Ectodermal cell (in vitro differentiated cells): ENCODE measurements around the gene MEN1.

Source experiments
- H3K27ac ChIP-seq: 2 replicates; pipeline ENCODE4 v1.7.0; 2013; ENCODE audit warnings: mild to moderate bottlenecking, low read depth, low read length; ENCODE audit not compliant: insufficient read depth, poor library complexity, severe bottlenecking
- H3K27me3 ChIP-seq: 2 replicates; pipeline ENCODE4 v1.7.0; 2013; ENCODE audit warnings: mild to moderate bottlenecking, low read length; ENCODE audit not compliant: insufficient read depth, control insufficient read depth, poor library complexity, severe bottlenecking
- H3K36me3 ChIP-seq: one replicate; pipeline ENCODE4 v1.7.0; 2013; ENCODE audit warnings: low read length; ENCODE audit not compliant: control insufficient read depth, insufficient read depth
- H3K4me1 ChIP-seq: one replicate; pipeline ENCODE4 v1.7.0; 2013; ENCODE audit warnings: low read length; ENCODE audit not compliant: control insufficient read depth, insufficient read depth
- H3K4me3 ChIP-seq: 2 replicates; pipeline ENCODE4 v1.7.0; 2013; ENCODE audit warnings: low read depth, low read length, control low read depth; ENCODE audit not compliant: insufficient read depth
- H3K9me3 ChIP-seq: 2 replicates; pipeline ENCODE4 v1.7.0; 2013; ENCODE audit warnings: mild to moderate bottlenecking, low read length, moderate library complexity; ENCODE audit not compliant: control insufficient read depth
- WGBS, 2 experiments: methylation state at CpG; one replicate each; pipeline ENCODE4 v1.1.7; 2013; ENCODE audit warnings: missing lambda C conversion rate in 2 of 2; 5-methylcytosine and 5-hydroxymethylcytosine counted together

The MEN1 gene

DNA sequence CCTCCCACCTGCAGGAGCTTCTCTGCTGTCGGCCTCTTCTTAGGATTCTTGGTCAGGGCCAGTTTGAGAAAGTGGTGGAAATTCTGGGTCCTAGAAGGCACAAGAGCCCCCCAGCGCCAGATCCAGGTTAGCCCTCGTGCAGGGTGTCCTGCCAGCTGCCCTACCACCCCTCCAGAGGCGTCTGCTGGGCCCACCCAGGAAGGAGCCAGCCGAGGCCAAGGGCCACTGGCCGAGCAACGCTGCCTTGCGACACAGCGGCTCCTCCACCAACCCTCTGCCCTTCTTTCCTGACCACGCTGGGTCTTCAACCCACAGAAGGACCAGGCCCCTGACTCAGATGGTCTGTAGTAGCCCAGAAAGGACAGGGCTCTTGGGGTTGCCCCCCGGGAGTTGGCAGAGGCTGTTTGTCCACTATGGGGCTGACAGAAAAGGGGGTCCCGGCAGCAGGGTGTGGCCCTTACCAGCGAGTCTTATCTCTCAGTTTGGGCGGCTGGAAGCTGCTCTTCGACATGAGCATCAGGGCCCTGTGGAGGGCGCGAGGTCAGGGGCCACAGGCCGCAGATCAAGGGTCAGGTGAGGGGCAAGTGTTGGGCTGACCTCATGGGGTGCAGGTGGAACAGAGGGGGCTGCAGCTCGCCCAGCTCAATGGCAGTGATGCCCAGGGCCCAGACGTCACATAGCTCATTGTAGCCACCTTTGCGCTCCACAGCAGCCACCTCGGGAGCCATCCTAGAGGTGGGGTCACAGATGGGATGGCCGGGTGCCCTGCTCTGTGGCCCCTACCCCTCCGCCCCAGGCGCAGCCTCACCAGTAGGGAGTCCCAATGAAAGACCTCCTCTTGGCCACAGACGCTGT is 9.8 kb downstream of the MEN1 start:
- H3K9me3 ChIP-seq: no peaks in the 10 kb centered on the region
- no peak overlapping the region for H3K4me3 ChIP-seq
- no peak overlapping the region for H3K27ac ChIP-seq
- H3K27me3 ChIP-seq: no peaks in the 10 kb centered on the region
- peaks cover 6% of the 10 kb centered on the region for H3K36me3 ChIP-seq
- WGBS, 2 experiments: 93 to 94% methylated on average over 26 of the region's 26 CpGs
- peaks cover 5% of the 10 kb centered on the region for H3K4me1 ChIP-seq

DNA sequence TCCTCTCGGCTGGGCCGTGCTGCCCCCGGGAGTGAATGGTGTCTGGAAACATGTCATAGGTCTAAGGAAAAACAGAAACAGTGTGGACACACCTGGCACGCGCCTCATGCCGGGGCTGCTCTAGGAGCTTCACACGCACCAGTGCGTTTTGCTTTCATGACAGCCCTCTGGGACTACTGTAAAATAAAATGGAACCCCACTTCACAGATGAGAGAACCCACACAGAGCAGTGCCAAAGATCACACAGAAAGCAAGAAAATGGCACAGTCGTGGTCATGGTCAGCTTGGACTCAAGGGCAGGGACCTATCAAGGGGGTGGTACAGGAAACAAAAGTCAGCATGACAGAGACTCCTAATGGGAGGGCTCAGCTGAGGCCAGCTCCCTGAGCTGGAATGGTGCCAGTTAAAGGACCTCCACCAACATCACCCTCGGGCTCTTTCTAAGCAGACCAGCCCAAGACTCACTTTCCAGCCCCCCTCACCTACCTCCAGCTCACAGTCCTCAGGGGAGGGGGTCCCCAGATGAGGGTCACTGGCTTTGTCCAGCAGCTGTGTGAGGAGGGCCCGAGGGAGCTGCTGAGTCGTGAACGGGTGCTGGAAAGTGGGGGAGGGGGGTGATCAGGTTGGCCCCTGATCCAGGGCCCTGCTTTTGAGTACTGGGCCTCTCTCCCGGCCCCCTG is 10.6 kb downstream of the MEN1 start:
- H3K27me3 ChIP-seq: no peaks in the 10 kb centered on the region
- no peaks in the 10 kb centered on the region for H3K36me3 ChIP-seq
- WGBS, 2 experiments: 93 to 94% methylated on average over 14 of the region's 14 CpGs
- H3K4me1 ChIP-seq: peaks cover 5% of the 10 kb centered on the region
- H3K4me3 ChIP-seq: no peak overlapping the region
- H3K9me3 ChIP-seq: no peaks in the 10 kb centered on the region
- no peak overlapping the region for H3K27ac ChIP-seq

DNA sequence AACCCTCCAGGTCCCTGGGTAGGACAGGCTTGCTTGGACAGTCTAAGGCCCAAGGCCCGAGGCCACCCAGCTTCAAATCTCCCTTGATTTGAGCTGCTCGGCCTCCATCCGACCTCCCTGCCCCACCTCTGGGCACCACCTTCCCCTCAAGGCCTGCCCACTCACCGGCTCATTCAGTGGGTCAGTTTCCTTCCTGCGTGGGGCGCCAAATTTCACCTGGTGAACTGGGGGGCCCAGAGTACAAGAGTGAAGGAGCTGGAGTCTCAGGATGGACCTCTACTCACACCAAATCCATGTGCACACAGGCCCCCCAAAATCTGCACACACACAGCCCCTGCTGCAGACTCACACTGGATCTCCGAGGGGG is 11.1 kb downstream of the MEN1 start:
- no peaks in the 10 kb centered on the region for H3K9me3 ChIP-seq
- WGBS, 2 experiments: 91 to 94% methylated on average over 7 of the region's 7 CpGs
- peaks cover 5% of the 10 kb centered on the region for H3K4me1 ChIP-seq
- no peak overlapping the region for H3K4me3 ChIP-seq
- H3K27ac ChIP-seq: no peak overlapping the region
- H3K36me3 ChIP-seq: no peaks in the 10 kb centered on the region
- no peaks in the 10 kb centered on the region for H3K27me3 ChIP-seq

DNA sequence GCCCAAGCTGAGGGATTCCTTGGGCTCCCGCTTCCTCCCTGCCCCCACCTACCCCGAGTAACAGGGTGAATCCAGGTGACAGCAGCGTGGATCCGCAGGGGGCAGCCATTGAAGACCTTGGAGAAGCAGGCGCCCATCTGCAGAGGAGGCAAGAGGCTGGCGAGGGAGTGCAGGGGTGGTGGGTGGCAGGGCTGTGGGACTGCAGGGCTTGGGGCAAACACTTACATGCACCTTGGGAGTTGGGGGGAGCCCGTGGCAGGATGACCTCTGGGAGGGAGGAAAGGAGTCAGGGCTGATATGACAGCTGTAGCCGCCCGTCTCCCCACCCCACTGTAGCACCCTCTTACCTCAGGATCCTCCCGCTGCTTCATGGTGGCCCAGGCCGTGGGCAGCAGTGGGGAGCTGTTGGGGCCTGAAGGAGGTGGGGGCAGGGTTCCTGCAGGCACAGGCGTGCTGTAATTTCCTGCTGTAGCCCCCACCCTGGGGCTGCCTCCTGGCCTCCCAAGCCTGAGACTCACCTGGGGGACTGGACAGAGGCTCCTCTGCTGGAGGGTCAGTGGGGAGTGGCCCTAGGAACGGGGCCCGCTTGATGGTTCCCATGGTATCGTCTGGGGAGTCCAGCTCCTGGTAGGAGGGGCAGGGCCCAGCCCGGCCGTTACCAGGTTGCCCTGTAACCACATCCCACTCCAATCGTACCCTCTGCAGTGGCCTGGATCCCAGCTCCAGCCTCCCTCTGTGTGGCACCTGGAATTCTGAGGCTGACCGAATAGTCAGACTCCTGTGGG is 13.4 kb downstream of the MEN1 start:
- no peaks in the 10 kb centered on the region for H3K27me3 ChIP-seq
- H3K36me3 ChIP-seq: no peaks in the 10 kb centered on the region
- 92% methylated on average over 19 of the region's 19 CpGs for WGBS, 2 experiments
- no peak overlapping the region for H3K27ac ChIP-seq
- no peak overlapping the region for H3K4me3 ChIP-seq
- no peaks in the 10 kb centered on the region for H3K4me1 ChIP-seq
- H3K9me3 ChIP-seq: no peaks in the 10 kb centered on the region

DNA sequence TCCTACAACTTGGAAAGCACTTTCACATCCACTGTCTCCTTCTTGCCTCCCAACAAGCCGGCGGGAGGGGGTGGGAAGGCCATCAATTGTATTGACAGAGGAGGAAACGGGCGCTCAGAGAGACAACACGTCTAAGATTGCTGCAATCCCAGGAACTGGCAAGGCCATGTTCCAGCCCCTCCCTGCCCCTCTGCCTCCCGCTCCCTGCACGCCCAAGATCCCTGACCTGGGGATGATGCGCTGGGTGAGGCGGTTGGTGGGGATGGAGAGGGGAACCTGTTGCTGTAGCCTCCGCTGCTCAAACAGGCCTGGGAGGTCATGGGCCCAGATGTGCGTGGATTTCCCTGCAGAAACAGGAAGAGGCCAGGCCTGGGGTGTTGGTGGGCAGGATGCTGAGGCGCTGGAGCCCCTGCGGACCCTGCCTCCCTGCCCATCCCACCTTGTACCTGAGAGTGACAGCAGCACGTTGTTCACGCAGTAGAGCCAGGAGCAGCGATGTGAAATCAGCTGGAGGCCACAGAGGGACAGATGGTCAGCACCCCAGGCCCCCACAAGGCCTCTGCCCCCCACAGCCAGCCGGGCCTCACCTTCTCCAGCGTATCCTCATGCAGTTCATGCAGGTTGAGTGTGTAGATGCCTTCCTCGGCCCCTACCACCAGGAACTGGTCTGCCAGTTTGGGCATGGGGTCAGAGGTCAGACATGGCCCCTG is 14.1 kb downstream of the MEN1 start:
- 94% methylated on average over 19 of the region's 19 CpGs for WGBS, 2 experiments
- no peaks in the 10 kb centered on the region for H3K36me3 ChIP-seq
- no peaks in the 10 kb centered on the region for H3K4me1 ChIP-seq
- H3K27ac ChIP-seq: no peak overlapping the region
- H3K27me3 ChIP-seq: no peaks in the 10 kb centered on the region
- H3K4me3 ChIP-seq: no peak overlapping the region
- H3K9me3 ChIP-seq: no peaks in the 10 kb centered on the region

DNA sequence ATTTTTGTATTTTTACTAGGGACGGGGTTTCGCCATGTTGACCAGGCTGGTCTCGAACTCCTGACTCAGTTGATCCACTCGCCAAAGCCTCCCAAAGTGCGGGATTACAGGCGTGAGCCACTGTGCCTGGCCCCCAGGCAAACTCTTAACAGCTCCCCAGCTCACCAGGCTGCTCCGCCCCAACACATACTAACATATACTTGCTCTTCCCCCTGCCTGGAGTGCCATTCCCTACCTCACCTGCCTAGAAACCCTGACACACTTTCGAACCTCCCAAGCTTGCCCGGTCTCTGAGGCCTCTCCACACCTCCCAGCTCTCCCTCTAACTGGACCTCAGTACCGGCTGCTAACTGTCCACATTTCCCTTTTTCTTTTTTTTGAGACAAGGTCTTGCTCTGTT is 15.8 kb downstream of the MEN1 start:
- H3K4me1 ChIP-seq: no peaks in the 10 kb centered on the region
- H3K4me3 ChIP-seq: no peak overlapping the region
- WGBS, 2 experiments: 92% methylated on average over 10 of the region's 10 CpGs
- no peak overlapping the region for H3K27ac ChIP-seq
- no peaks in the 10 kb centered on the region for H3K27me3 ChIP-seq
- no peaks in the 10 kb centered on the region for H3K36me3 ChIP-seq
- H3K9me3 ChIP-seq: no peaks in the 10 kb centered on the region

DNA sequence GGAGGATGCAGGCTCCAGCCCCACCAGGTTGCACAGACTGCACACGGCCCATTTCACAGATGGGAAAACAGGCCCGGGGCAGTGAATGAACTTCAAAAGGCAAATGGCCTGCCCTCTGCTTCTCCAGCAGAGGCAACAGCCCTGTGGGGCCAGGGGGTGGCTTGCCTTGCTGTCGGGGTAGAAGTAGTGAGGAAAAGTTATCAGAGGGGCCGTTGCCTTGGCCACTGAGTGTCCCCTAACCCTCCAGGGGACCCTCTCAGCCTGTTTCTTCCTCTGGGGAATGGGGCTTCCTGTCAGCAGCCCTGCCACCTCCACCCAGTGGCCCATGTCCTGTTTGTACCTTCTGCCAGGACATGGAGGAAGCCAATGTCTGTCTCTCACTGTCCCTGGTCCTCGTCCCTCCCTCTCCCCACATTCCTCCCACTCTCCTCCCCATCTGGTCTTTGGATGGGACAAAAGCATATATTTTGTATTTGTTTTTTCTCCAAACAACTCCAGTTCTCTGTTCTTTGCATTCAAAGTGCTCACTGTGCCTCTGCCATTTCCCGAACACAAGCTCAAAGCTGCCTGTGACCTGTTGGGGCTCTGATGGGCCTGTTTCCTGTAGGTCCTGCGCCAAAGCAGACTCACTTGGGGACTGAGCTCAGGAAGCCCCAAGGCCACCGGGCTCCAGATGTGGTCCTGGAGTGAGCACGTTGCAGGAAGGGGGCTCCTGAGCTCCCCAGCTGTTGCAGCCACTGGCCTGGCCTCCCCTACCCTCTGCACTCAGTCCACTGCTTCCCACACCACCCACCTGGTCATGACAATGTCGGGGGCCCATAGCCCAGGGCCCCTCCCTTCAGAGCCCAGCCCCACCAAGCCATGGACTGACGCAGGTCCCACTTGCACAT is 16.8 kb downstream of the MEN1 start:
- Histone ChIP-seq H3K4me3 (no peak overlapping the region), H3K36me3 (no peaks in the 10 kb centered on the region), H3K27ac (no peak overlapping the region), H3K9me3 (no peaks in the 10 kb centered on the region), H3K4me1 (no peaks in the 10 kb centered on the region), H3K27me3 (no peaks in the 10 kb centered on the region)
- 92 to 93% methylated on average over 11 of the region's 11 CpGs for WGBS, 2 experiments

DNA sequence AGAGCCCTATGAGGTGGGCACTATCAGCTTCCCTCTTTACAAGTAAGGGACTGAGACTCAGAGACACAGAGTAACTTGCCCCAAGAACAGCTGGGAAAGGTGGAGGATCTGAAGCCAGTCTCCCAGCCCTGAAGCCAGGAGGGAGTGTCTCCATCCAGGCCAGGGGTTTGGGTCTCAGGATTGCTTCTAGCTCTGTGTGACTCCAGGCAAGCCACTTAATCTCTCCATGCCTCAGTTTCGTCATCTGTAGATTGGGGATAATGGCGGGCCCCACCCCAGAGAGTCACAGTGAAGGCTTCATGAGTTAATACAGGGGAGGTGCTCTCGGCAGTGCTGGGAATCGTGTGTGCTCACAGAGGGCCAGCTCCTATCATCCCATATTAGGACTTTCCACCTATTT is 17.9 kb downstream of the MEN1 start:
- H3K4me3 ChIP-seq: no peak overlapping the region
- WGBS, 2 experiments: 85 to 94% methylated on average over 4 of the region's 4 CpGs

DNA sequence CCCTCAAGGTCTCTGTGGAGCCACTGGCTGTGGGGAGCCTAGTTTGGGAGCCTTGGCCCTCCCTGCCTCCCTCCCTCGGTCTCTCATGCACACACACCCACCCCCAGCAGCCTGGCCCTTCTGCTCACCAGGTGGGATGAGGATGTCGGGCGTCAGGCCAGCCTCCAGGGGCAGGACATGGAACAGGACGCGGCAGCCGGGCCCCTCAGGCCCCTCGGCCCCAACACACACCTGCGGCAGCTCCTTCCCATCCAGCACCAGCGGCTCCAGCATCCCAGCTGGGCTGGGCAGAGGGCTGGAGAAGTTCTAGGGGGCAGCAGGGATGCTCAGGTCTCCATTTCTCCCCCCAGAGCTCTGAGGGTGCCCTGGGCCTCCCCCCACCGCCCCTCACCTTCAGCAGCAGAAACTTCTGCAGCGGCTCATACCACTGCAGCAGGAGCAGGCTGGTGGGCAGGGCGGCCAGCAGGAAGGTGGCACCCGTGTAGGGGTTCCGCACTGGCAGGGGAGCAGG is 18.5 kb downstream of the MEN1 start:
- Histone ChIP-seq H3K4me3 (no peak overlapping the region), H3K36me3 (no peaks in the 10 kb centered on the region), H3K9me3 (no peaks in the 10 kb centered on the region), H3K27me3 (no peaks in the 10 kb centered on the region), H3K27ac (no peak overlapping the region), H3K4me1 (no peaks in the 10 kb centered on the region)
- WGBS, 2 experiments: 93 to 94% methylated on average over 14 of the region's 14 CpGs

More for the DNA sequence above, 17.9 kb downstream of the MEN1 start:
- Histone ChIP-seq H3K27ac (no peak overlapping the region), H3K27me3 (no peaks in the 10 kb centered on the region), H3K9me3 (no peaks in the 10 kb centered on the region), H3K36me3 (no peaks in the 10 kb centered on the region), H3K4me1 (no peaks in the 10 kb centered on the region)
